G401.6 (cell line): ENCODE data around the gene SCP2.

ENCODE experiments used
- FAIRE-seq: peaks from 2 replicates; lab custom pipeline; 2012; peaks lifted over from hg19 to GRCh38; lab: Jason Lieb, UNC

Gene SCP2

DNA sequence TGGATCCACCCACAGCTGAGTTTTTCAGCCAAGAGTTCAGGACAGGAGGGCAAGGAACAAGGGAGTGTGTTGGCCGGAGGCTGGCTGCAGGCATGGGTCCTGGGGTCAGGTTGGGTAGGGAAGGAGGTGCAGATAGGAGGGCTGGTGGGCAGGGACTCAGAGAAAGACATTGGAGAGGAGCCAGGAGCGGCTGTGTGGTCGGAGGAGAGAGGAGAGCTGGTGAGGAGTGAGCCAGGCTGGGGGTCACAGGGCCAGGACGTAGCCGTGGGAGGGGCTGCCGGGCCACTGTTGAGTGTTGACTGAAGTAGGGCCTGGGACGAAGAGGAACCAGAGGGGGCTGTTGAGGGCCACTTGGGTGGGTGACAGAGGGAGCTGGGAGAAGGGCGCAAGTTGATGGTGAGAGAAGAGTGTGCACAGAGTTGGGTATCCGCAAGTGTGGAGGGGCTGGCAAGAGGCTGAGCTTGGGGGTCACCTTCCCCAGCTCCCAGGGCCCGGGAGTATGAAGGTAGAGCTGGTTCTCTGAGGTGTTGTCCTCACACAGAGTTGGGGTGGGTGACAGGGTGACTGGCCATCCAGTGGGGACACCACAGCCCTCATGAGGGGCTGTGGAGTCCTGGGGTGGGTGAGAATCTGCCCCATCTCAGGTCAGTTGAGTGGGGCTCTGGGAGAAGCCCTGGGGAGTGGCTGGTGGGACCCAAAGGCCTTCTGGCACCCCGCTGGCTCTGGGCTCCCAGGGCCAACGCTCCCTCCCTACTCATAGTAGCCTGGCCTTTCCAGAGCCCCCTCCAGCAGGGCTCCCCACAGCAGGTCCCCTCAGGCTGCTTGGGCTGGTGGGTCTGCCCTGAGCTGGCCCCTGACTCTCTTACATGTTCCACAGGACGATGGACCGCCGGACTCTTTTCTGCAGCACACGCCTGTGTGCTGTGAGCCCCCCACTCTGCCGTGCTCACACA lies 156.8 kb downstream of the SCP2 start:
- FAIRE-seq, result no peak

GRCh38 chr1:53084589-53084971 lies 157.5 kb downstream of the SCP2 start:
- no peak for FAIRE-seq

DNA sequence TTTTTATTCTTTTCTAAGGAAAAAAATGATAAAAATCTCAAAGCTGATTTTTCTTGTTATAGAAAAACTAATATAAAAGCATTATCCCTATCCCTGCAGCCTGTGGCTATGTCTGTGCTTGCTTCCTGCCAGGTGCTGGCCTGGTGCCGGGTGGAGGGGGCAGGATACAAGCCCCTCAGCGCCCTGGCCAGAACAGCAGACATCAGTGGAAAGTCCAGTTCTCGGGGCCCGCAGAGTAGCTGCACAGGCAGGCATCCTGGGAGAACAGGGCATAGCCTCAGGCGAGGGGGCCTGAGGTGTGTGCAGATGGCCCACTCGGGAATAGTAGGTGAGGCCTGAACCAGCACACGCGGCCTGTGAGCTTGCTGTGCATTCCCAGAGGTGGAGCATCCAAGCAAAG lies 158.3 kb downstream of the SCP2 start:
- no peak for FAIRE-seq

GRCh38 chr1:53086491-53087070 lies 159.5 kb downstream of the SCP2 start:
- FAIRE-seq, result no peak

DNA sequence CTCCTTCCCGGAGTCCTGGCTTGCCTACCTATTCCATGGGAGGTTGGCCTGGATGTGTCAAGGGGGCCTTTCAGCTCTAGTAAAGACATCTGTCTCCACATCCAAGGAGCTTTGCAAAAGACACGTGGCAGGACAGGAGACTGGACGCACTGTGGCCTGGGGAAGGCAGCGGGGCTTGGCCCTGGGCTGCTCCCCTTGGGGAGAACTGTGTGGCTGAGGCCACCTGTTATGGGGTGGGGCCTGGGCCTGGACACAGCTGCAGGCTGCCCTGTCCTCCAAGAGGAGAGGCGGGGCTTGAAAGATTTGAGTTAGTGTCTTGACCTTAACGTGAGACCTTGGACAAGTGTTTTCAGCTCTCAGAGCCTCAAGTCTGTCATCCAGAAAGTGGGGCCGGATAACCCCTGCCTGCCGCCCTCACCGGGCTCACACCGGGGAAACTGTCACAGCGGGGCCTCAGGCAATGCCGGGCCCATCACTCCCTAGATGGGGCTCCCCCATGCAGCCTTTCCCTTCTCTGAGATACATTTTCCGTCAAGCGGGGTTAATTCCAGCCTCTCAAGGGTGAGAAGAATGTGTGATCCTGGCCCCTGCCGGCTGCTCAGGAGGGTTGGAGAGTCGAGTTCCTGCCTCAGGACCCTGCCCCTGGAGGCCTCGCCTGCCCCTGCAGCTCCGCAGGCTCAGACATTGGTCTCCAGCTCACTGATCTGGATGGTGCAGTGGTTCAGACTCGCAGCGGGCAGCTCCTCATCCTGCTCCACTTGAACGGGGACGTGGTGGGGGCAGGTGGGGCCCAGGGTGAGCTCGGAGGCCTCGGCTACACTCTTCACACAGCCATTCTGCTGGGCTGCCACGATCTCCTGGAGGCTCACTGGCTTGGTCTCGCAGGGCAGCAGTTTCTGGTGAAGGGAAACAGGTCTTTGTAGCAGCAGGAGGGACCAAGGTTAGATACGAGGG lies 160.5 kb downstream of the SCP2 start:
- no peak for FAIRE-seq

- no peak for FAIRE-seq
Observed at GRCh38 chr1:53088616-53089300, 161.7 kb downstream of the SCP2 start.

- FAIRE-seq, result no peak
Observed at GRCh38 chr1:53089478-53090226, 162.6 kb downstream of the SCP2 start.

DNA sequence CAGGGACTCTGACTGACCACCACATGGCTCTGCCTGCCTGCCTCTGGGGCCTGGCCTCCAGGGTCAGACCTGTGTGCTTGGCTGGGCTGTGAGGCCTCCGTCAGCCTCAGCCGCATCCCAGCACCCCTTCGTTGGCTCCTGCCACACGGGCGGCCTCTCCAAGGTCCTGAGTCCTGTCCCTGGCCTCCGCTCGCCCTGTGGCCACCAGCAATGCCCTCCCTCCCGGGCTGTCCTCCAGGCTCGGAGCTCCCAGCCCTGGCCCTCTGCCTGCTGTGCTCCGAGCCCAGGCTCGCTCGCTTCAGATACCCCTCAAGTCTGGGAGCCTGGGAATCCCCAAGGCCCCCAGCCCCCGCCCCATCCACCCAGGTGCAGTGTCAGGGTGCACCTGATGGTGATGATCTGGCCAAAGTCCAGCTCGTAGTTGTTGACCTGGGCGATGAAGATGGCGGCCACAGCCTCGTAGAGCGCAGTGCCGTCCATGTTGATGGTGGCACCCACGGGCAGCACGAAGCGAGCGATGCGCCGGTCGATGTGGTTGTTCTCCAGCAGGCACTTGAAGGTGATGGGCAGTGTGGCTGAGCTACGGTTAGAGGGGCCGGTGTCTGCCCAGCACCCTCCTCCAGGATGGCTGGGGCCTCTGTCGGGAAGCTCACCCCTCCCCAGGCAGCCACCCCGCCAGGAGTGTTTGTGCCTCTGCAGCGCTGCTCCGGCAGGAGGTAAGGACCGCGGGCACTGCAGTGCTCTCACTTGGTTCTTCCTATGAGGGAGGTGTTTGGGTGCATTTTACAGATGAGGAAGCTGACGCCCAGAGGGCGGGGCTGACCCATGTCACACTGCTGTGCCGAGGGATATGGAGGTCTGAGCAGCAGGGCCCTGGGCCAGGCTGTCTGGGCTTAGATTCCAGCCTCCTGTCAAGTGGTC lies 163.4 kb downstream of the SCP2 start:
- FAIRE-seq, result no peak

GRCh38 chr1:53091841-53092645 lies 165.0 kb downstream of the SCP2 start:
- no peak for FAIRE-seq

DNA sequence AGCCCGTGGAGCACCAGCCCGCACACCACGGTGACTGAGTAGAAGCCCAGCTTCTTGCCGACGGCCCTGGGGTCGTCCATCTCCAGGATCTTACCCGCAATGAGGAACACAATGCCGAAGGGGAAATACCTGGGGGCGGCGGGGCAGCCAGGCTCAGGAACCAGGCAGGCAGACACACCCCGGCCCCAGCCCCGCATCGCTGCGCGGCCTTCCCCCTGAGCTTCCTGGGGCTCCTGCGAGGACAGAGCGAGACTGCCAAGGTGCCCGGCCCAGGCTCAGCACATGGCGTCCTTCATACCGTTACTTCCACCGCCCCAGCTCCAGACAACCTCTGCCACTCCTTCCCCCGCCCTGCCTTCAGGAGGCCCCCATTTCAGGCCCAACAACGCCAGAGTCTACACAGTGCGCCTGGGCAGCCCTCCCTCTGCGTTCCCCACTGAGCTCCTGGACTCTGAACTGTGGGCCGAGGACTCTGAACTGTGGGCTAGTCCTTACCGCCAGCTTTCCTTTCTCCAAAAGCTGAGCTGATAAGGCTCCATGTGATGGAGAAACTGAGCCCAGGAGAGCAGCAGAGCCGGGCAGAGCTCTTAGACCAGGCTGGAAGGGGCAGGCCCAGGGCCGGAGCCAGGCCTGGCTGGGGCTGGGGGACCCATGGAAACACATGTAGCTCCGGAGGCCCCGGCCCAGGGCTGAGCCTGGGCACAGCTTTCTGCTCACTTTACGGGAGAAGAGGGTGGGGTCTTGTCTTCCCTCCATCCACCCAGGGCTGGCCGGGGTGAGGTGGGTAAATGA lies 165.8 kb downstream of the SCP2 start:
- no peak for FAIRE-seq

GRCh38 chr1:53093451-53093754 lies 166.3 kb downstream of the SCP2 start:
- no peak for FAIRE-seq

DNA sequence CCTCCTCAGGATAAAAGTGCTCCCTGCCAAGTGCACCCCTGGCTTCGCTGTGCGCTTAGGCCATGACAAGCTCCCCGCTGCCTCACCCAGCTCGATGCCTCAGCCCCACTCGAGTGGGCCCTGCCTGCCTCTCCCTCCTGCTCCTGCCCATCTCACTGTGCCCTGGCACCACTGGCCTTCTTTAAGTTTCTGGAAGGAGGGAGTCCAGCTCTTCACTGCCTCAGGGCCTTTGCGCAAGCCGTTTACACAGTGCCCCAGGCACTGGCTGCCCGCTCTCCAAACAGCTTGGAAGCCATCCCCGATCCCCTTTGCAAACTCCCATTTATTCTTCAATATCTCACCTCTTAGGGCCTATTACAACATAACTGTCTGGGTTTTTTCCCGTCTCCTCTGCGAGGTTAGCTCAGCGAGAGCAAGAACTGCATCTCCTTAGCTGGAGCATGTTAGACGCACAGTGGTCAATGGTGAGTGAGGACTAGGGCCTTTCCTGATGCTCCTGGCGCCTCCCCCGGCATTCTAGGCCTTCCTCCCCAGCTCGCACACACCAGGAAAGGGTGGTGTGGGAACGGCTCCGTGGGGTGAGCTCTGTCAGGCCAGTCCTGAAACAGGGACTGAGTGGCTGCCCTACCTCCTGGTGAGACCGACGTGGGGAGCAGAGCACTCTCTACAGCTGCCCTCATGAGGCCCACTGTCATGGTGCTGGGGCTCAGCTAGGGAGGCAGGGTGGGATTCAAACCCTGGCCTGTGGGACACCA lies 166.9 kb downstream of the SCP2 start:
- FAIRE-seq, result no peak

- no peak for FAIRE-seq
Observed at GRCh38 chr1:53094533-53094919, 167.4 kb downstream of the SCP2 start.
